Measurements from ENCODE around the gene ATAT1. TPM values are rescaled to one million over a fixed set of nuclear protein-coding genes. Genes with fewer than 3 reads are reported as not detected.

ATAT1 gene
- total and polyA plus RNA-seq, 2 of the 4 experiments (the other 2 are of a cell fraction): 5.6 to 15.5 TPM

GRCh38 chr6:30685157-30686008, 58.7 kb downstream of the ATAT1 start:
- no peaks in the 10 kb centered on the region for H3K9me3 ChIP-seq (ENCODE audit: control insufficient read depth, insufficient read depth, low read length)
- intact Hi-C loops (cut with micrococcal nuclease) (loop anchor here (1.0 kb wide), 1 partner anchor 37 kb away; no protein-coding TSS in a partner anchor), in situ Hi-C loops (cut with MboI; ENCODE audit: low sequenced_read_pairs) (no loop called here), dilution Hi-C loops (cut with HindIII; ENCODE audit: low sequenced_read_pairs, unreplicated experiment) (no loop called here)
- ChIA-PET POLR2A (ENCODE audit: unreplicated experiment) (interaction anchor here (0.7 to 0.8 kb wide), 2 partner anchors 33 to 71 kb away, joined by 3 to 6 read pairs; no protein-coding TSS in a partner anchor), CTCF (no interaction called here)
- H3K36me3 ChIP-seq (ENCODE audit: control insufficient read depth, insufficient read depth, low read length): peaks cover 32% of the 10 kb centered on the region
- H3K56ac ChIP-seq (ENCODE audit: extremely low read depth, insufficient read depth, low read length): peak overlapping the region; percentile 99
- H4K91ac ChIP-seq (ENCODE audit: insufficient read depth, low read depth, low read length): peak overlapping the region; percentile 99
- peak overlapping the region; percentile 91 for H4K5ac ChIP-seq (ENCODE audit: low read depth, low read length)
- peak overlapping the region; percentile 98 for H2BK5ac ChIP-seq (ENCODE audit: low read depth, low read length, poor library complexity, severe bottlenecking)
- H3K27me3 ChIP-seq (ENCODE audit: control insufficient read depth, insufficient read depth, low read length): no peaks in the 10 kb centered on the region
- H2AK5ac ChIP-seq (ENCODE audit: low read depth, low read length): peak overlapping the region; percentile 100
- no peak overlapping the region for H2BK20ac ChIP-seq (ENCODE audit: low read depth, low read length)
- H3K27ac ChIP-seq (ENCODE audit: insufficient read depth, low read length): peak overlapping the region; percentile 100
- no TSS peak for BruUV-seq (replicated peaks)
- 58% methylated on average over 16 of the region's 29 CpGs; no CpG with 5 or more reads in 1 of the 2 experiments for WGBS, 2 experiments (ENCODE audit: extremely low coverage in 2 of 2, insufficient read length in 1 of 2)
- peaks cover 13% of the 10 kb centered on the region for H3K9me1 ChIP-seq (ENCODE audit: insufficient read depth, low read length)
- H3K14ac ChIP-seq (replicated peaks; ENCODE audit: low read depth, low read length): peak overlapping the region; percentile 98
- H4K8ac ChIP-seq (ENCODE audit: low read depth in 2 of 2, low read length in 2 of 2): peak overlapping the region; percentile 85 to 94
- peak overlapping the region; percentile 100 for H2AK9ac ChIP-seq (replicated peaks; ENCODE audit: low read depth, low read length, poor library complexity)
- peak overlapping the region; percentile 18 for H2AFZ ChIP-seq (replicated peaks; ENCODE audit: low read length, poor library complexity)
- H3K23ac ChIP-seq (ENCODE audit: low read depth, low read length): peak overlapping the region; percentile 99
- H3K4ac ChIP-seq (ENCODE audit: low read depth, low read length): peak overlapping the region; percentile 100
- ATAC-seq (ENCODE audit: low read depth) (no peak), DNase-seq (no peak)
- H3K79me1 ChIP-seq (ENCODE audit: low read depth in 1 of 2, low read length in 2 of 2): peaks cover 18 to 40% of the 10 kb centered on the region in 2 experiments; a peak in 3 of 4 replicates
- peaks cover 23% of the 10 kb centered on the region for H3K4me1 ChIP-seq (ENCODE audit: control insufficient read depth, insufficient read depth, low read length)
- peak overlapping the region; percentile 79; the same call in 2 of the 3 replicates for H2BK15ac ChIP-seq (ENCODE audit: low read depth, low read length)
- peak overlapping the region; percentile 86 for H2BK120ac ChIP-seq (ENCODE audit: low read depth, low read length)
- H4K20me1 ChIP-seq (ENCODE audit: insufficient read depth, low read length): peaks cover 55% of the 10 kb centered on the region
- H3K18ac ChIP-seq (ENCODE audit: low read depth, low read length): peak overlapping the region; percentile 98
- TF ChIP-seq NFE2L2 (IDR thresholded peaks at IDR 0.05; ENCODE audit: low read depth, low read length) (no peak), CTCF (conservative IDR thresholded peaks at IDR 0.05; ENCODE audit: low read depth, low read length) (peak; percentile 15; the same call in 1 of the 2 replicates), ELK1 (IDR thresholded peaks at IDR 0.05; ENCODE audit: borderline replicate concordance, low read depth, low read length) (no peak), RFX5 (IDR thresholded peaks at IDR 0.05; ENCODE audit: low read depth, low read length) (no peak), CHD1 (IDR thresholded peaks at IDR 0.05; ENCODE audit: low read depth, low read length) (no peak), CEBPB (IDR thresholded peaks at IDR 0.05; ENCODE audit: low read depth, low read length) (no peak), RAD21 (IDR thresholded peaks at IDR 0.05; ENCODE audit: low read length) (no peak)
- H3K4me2 ChIP-seq (ENCODE audit: low read depth, low read length): peak overlapping the region; percentile 87
- peak overlapping the region; percentile 100 for H3K9ac ChIP-seq (ENCODE audit: low read depth, low read length)
- H3K4me3 ChIP-seq (ENCODE audit: insufficient read depth, low read depth, low read length): peak overlapping the region; percentile 97
